Testis (tissue), 3 donors: ENCODE results near the gene CASP4. TPM values are rescaled to one million over a fixed set of nuclear protein-coding genes. Genes with fewer than 3 reads are reported as not detected.
A peak's percentile ranks its signal among the peaks of the same experiment; 100 is the strongest.

Experiments used
- DNase-seq: peaks from one replicate; pipeline ENCODE4 v3.0.0-alpha.2; 2019
- H3K27ac ChIP-seq, 2 donors: fragments of 200-600 bp; sonication (generic); one replicate each; pipeline ENCODE4 v1.5.1; 2019
- H3K27me3 ChIP-seq: fragments of 200-600 bp; sonication (generic); one replicate; pipeline ENCODE4 v1.5.1; 2019
- H3K36me3 ChIP-seq: fragments of 200-600 bp; sonication (generic); one replicate; pipeline ENCODE4 v1.5.1; 2017; ENCODE audit warnings: low read depth; ENCODE audit errors: missing control alignments
- H3K4me1 ChIP-seq: fragments of 200-600 bp; sonication (generic); one replicate; pipeline ENCODE4 v1.5.1; 2019
- H3K4me3 ChIP-seq, 2 donors: fragments of 200-600 bp; sonication (generic); one replicate each; pipeline ENCODE4 v1.5.1; 2017 to 2019
- H3K9me3 ChIP-seq: fragments of 200-600 bp; sonication (generic); one replicate; pipeline ENCODE4 v1.5.1; 2017
- CTCF ChIP-seq, 3 experiments: fragments of 450-650 bp in 2 of 3; fragments of 200-600 bp in 1 of 3; sonication (generic) in 1 of 3; IDR thresholded peaks; one replicate each; pipeline ENCODE4 v1.5.1; 2016 to 2019; ENCODE audit warnings: antibody characterized with exemption in 3 of 3, mild to moderate bottlenecking in 2 of 3, moderate library complexity in 1 of 3
- POLR2A ChIP-seq: fragments of 450-650 bp; IDR thresholded peaks from one replicate; pipeline ENCODE4 v1.6.1; 2017; ENCODE audit warnings: antibody characterized with exemption, mild to moderate bottlenecking, moderate library complexity
- WGBS, 2 donors: methylation state at CpG; one replicate each; pipeline ENCODE4 v1.1.5; 2018; 5-methylcytosine and 5-hydroxymethylcytosine counted together
- intact Hi-C: fragments of 100-400 bp; cut with DNase I; formaldehyde crosslinking; loops from one replicate; pipeline ENCODE4 v1.15.1; 2023; ENCODE audit warnings: low total_unique reads
- polyA plus RNA-seq: library from polyadenylated mRNA; stranded (reverse); fragments of 350-450 nt; fragmentation: Illumina TruSeq; extraction: RNeasy Lipid Tissue Mini Kit (QIAGEN cat#74804); gene quantifications from one replicate; pipeline ENCODE4 v1.2.3, GENCODE V29; 2014; ENCODE audit warnings: low read depth, low replicate concordance; ENCODE audit not compliant: insufficient read depth
- total RNA-seq, 2 donors: library from RNA; depleted of rRNA; stranded (reverse); fragments of >200 nt; gene quantifications; one replicate each; pipeline ENCODE4 v1.2.3, GENCODE V29; 2016

CASP4 gene
- total and polyA plus RNA-seq, 3 donors from 2014 or later = 12.9 to 20.7 (median 16.1) TPM

- DNase-seq = peak; percentile 73
Observed at GRCh38 chr11:105000797-105001196, 32.4 kb upstream of the CASP4 start.

GRCh38 chr11:105000167-105000566 is 31.8 kb upstream of the CASP4 start:
- peak overlapping the region in 1 of 2 donors; percentile 6 for H3K4me3 ChIP-seq
- intact Hi-C loops = no loop called here
- no peaks in the 10 kb centered on the region for H3K36me3 ChIP-seq
- H3K4me1 ChIP-seq = no peaks in the 10 kb centered on the region
- H3K9me3 ChIP-seq = no peaks in the 10 kb centered on the region
- no peak for TF ChIP-seq POLR2A
- TF ChIP-seq CTCF (IDR thresholded peaks at IDR 0.05) = no peak
- H3K27ac ChIP-seq = no peak overlapping the region
- 63 to 70% methylated on average over 5 of the region's 5 CpGs for WGBS, 2 donors
- DNase-seq = peak; percentile 21
- no peaks in the 10 kb centered on the region for H3K27me3 ChIP-seq

More at GRCh38 chr11:105000797-105001196, 32.4 kb upstream of the CASP4 start:
- H3K4me1 ChIP-seq = no peaks in the 10 kb centered on the region
- H3K27ac ChIP-seq = no peak overlapping the region
- TF ChIP-seq POLR2A (no peak), CTCF (IDR thresholded peaks at IDR 0.05) (peak in 2 of 3 experiments; percentile 65 to 70)
- H3K27me3 ChIP-seq = no peaks in the 10 kb centered on the region
- no peaks in the 10 kb centered on the region for H3K9me3 ChIP-seq
- no peaks in the 10 kb centered on the region for H3K36me3 ChIP-seq
- H3K4me3 ChIP-seq = peak overlapping the region in 1 of 2 donors; percentile 6
- intact Hi-C loops = no loop called here
- WGBS, 2 donors = 52 to 63% methylated on average over 7 of the region's 7 CpGs

GRCh38 chr11:104999721-105000120 is 31.3 kb upstream of the CASP4 start:
- Histone ChIP-seq H3K4me3 (no peak overlapping the region), H3K9me3 (no peaks in the 10 kb centered on the region), H3K4me1 (no peaks in the 10 kb centered on the region), H3K36me3 (no peaks in the 10 kb centered on the region), H3K27me3 (no peaks in the 10 kb centered on the region), H3K27ac (no peak overlapping the region)
- WGBS, 2 donors = 52 to 71% methylated on average over 1 of the region's 1 CpG
- intact Hi-C loops = no loop called here
- TF ChIP-seq POLR2A (no peak), CTCF (IDR thresholded peaks at IDR 0.05) (no peak)
- DNase-seq = no peak

- H3K36me3 ChIP-seq = no peaks in the 10 kb centered on the region
- no peaks in the 10 kb centered on the region for H3K27me3 ChIP-seq
- intact Hi-C loops = no loop called here
- no peaks in the 10 kb centered on the region for H3K9me3 ChIP-seq
- no peak overlapping the region for H3K4me3 ChIP-seq
- TF ChIP-seq POLR2A = no peak
- no peaks in the 10 kb centered on the region for H3K4me1 ChIP-seq
- H3K27ac ChIP-seq = no peak overlapping the region
- DNase-seq = no peak
- 57 to 58% methylated on average over 6 of the region's 6 CpGs for WGBS, 2 donors
Observed at GRCh38 chr11:104997288-104997687, 28.9 kb upstream of the CASP4 start.

- TF ChIP-seq CTCF (IDR thresholded peaks at IDR 0.05) = no peak
- no peak for TF ChIP-seq POLR2A
- Histone ChIP-seq H3K36me3 (no peaks in the 10 kb centered on the region), H3K4me1 (no peaks in the 10 kb centered on the region), H3K27me3 (no peaks in the 10 kb centered on the region), H3K4me3 (no peak overlapping the region), H3K9me3 (no peaks in the 10 kb centered on the region), H3K27ac (no peak overlapping the region)
- intact Hi-C loops = no loop called here
- WGBS, 2 donors = 70% methylated on average over 2 of the region's 2 CpGs
- no peak for DNase-seq
Observed at GRCh38 chr11:104995001-104995408, 26.6 kb upstream of the CASP4 start.
